ENCODE measurements around the gene PPWD1.
A peak's percentile ranks its signal among the peaks of the same experiment; 100 is the strongest.

DNA sequence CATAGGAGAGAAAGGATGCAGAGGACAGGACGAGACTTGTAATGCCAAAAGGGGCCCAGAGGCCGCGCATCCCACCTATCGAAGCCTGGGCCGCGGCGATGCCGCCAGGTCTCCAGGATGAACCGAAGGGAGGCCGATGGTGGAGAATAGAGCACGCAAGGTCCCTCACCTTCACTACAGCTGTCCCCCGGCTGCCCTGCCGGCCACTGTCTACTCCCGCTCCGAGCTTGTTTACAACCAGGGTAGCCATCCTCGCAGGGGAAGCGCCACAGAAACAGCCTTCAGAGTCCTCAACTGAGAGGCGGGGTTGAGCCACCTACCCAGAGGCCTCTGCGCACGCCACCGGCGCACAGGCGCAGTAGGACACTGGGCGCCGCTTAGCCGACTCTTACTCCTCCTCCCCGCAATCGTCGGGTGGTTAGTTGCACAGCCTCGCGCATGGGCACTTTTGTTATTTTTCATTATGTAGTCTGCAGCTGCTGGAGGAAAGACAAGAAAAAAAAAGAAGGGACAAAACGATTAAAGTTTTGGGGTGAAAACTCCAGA is 61.0 kb downstream of the PPWD1 start, which contains the start of gene TRIM23:
- TF ChIP-seq, protein P1, sequence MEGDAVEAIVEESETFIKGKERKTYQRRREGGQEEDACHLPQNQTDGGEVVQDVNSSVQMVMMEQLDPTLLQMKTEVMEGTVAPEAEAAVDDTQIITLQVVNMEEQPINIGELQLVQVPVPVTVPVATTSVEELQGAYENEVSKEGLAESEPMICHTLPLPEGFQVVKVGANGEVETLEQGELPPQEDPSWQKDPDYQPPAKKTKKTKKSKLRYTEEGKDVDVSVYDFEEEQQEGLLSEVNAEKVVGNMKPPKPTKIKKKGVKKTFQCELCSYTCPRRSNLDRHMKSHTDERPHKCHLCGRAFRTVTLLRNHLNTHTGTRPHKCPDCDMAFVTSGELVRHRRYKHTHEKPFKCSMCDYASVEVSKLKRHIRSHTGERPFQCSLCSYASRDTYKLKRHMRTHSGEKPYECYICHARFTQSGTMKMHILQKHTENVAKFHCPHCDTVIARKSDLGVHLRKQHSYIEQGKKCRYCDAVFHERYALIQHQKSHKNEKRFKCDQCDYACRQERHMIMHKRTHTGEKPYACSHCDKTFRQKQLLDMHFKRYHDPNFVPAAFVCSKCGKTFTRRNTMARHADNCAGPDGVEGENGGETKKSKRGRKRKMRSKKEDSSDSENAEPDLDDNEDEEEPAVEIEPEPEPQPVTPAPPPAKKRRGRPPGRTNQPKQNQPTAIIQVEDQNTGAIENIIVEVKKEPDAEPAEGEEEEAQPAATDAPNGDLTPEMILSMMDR (IDR thresholded peaks at IDR 0.05): peak in 2 of 6 experiments; percentile 2 to 11
- peak; percentile 28 to 51 for TF ChIP-seq POLR2A (IDR thresholded peaks at IDR 0.05)

Data from adrenal gland (tissue), 5 donors.